K562 (cell line): ENCODE data around the gene APOBEC3F. TPM values are rescaled to one million over a fixed set of nuclear protein-coding genes. Genes with fewer than 3 reads are reported as not detected.
A peak's percentile ranks its signal among the peaks of the same experiment; 100 is the strongest.

Source experiments
- ATF3 ChIP-seq, 2 experiments: fragments of 450-650 bp in 1 of 2; sonication (generic) in 1 of 2; formaldehyde crosslinking in 1 of 2; IDR thresholded peaks in 1 of 2; conservative IDR thresholded peaks in 1 of 2; 2 replicates each; pipeline versions ENCODE4 v1.6.1 to v1.8.1; 2016 to 2023; ENCODE audit warnings: mild to moderate bottlenecking in 2 of 2, moderate library complexity in 2 of 2, inconsistent platforms in 1 of 2, missing genetic modification reagents in 1 of 2
- ESRRA ChIP-seq: fragments of 450-650 bp; IDR thresholded peaks from 2 replicates; pipeline ENCODE4 v1.6.1; 2014; ENCODE audit warnings: low read depth, mild to moderate bottlenecking, moderate library complexity, borderline replicate concordance
- ILF3 ChIP-seq: fragments of 450-650 bp; IDR thresholded peaks from 2 replicates; pipeline ENCODE4 v1.6.1; 2018; ENCODE audit warnings: antibody characterized with exemption, mild to moderate bottlenecking, moderate library complexity, borderline replicate concordance
- IRF9 ChIP-seq: fragments of 450-650 bp; IDR thresholded peaks from 2 replicates; pipeline ENCODE4 v1.6.1; 2016; ENCODE audit warnings: missing biosample characterization, missing genetic modification characterization
- MCM2 ChIP-seq: fragments of 450-650 bp; IDR thresholded peaks from 2 replicates; pipeline ENCODE4 v1.6.1; 2017; ENCODE audit warnings: low read depth, mild to moderate bottlenecking
- MEIS2 ChIP-seq: fragments of 450-650 bp; IDR thresholded peaks from 2 replicates; pipeline ENCODE4 v1.6.1; 2014; ENCODE audit warnings: mild to moderate bottlenecking; ENCODE audit not compliant: partially characterized antibody
- ZKSCAN1 ChIP-seq: fragments of 150-350 bp; IDR thresholded peaks from 2 replicates; pipeline ENCODE4 v1.6.1; 2016; ENCODE audit warnings: low read depth, low read length
- ZNF12 ChIP-seq: sonication (generic); formaldehyde crosslinking; IDR thresholded peaks from 2 replicates; pipeline ENCODE4 v1.4.0; 2020; ENCODE audit warnings: mild to moderate bottlenecking, missing genetic modification reagents
- polyA plus RNA-seq, 8 experiments: library from polyadenylated mRNA; depleted of rRNA in 4 of 8; stranded (reverse) in 5 of 8; unstranded in 3 of 8; fragments of >200 nt; fragmentation: Nextera tagmentation in 2 of 8; fragmentation: Illumina TruSeq in 1 of 8; extraction: Ambion mirVana in 2 of 8; extraction: Trizol in 1 of 8; gene quantifications; 2 replicates each; pipeline versions ENCODE4 v1.2.1 to v1.2.3, GENCODE V29; 2011 to 2014; ENCODE audit warnings: inconsistent platforms in 1 of 8, missing spikeins in 1 of 8
- total RNA-seq, 7 experiments: library from RNA; depleted of rRNA in 6 of 7; stranded (reverse); fragments of >200 nt in 6 of 7; fragmentation: Illumina TruSeq in 2 of 7; extraction: Trizol in 2 of 7; gene quantifications; 2 replicates each; pipeline versions ENCODE4 v1.2.1 to v1.2.3, GENCODE V29; 2011 to 2021; ENCODE audit warnings: low replicate concordance in 1 of 7
- TF ChIP-seq, protein P1 (sequence below): sonication (generic); formaldehyde crosslinking; IDR thresholded peaks from 2 replicates; pipeline ENCODE4 v1.4.0; 2020; ENCODE audit warnings: mild to moderate bottlenecking, missing genetic modification reagents

Gene APOBEC3F
- total and polyA plus RNA-seq, 9 of the 15 experiments (the other 6 are each of a cell fraction or from before 2014, with no cell fraction given): 1.1 to 3.3 (median 1.9) TPM

DNA sequence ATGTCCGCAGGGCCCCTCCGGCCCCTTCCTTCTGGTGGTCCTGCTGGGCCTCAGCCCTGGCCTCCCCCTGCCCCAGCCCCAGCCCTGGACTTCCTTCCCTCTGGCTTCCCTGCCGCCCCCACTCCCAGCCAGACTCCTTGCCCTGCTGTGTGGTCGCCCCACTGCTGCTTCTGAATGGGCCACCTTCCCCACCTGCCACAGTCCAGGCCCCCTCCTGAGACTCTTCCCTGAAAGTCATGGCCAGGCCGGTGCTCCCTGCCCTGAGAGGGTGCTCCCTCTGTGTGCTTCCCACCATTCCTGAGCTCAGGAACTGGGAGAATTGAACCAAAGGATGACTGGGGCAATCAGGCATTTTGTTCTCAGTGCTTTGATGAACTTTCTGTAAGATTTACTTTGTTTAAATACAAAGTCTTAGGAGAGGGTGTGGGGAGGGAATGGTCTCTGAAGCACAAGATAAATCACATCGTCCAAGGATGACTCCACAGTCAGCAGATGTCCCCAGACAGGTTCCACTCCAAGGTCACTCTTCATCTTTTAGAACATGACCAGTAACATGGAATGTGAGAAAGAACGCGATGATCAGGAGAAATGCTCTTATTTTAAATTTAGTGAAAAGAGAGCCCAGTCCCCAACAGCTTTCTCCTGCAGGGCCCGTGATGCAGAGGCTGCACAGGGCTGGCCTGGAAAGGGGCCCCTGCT, 19.0 kb upstream of the APOBEC3F start (continued):
- no peak for TF ChIP-seq ATF3 (IDR thresholded peaks at IDR 0.05)
- no peak for TF ChIP-seq ATF3 (CRISPR knock-in tag; conservative IDR thresholded peaks at IDR 0.05)
- TF ChIP-seq ZNF12 (CRISPR knock-in tag): no peak
- TF ChIP-seq, protein P1, sequence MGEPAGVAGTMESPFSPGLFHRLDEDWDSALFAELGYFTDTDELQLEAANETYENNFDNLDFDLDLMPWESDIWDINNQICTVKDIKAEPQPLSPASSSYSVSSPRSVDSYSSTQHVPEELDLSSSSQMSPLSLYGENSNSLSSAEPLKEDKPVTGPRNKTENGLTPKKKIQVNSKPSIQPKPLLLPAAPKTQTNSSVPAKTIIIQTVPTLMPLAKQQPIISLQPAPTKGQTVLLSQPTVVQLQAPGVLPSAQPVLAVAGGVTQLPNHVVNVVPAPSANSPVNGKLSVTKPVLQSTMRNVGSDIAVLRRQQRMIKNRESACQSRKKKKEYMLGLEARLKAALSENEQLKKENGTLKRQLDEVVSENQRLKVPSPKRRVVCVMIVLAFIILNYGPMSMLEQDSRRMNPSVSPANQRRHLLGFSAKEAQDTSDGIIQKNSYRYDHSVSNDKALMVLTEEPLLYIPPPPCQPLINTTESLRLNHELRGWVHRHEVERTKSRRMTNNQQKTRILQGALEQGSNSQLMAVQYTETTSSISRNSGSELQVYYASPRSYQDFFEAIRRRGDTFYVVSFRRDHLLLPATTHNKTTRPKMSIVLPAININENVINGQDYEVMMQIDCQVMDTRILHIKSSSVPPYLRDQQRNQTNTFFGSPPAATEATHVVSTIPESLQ: 0 out of 2 replicates have a peak, but pooled peaks have one; percentile 32
- no peak for TF ChIP-seq ILF3
- TF ChIP-seq MCM2: peak; percentile 42; the same call in 1 of the 2 replicates
- peak; percentile 53 for TF ChIP-seq MEIS2
- TF ChIP-seq IRF9: no peak
- TF ChIP-seq ZKSCAN1: no peak
- peak; percentile 55; the same call in 1 of the 2 replicates for TF ChIP-seq ESRRA
